Small intestine (tissue), 7 donors: Measurements from ENCODE around the gene PDZD8. TPM values are rescaled to one million over a fixed set of nuclear protein-coding genes. Genes with fewer than 3 reads are reported as not detected.

Experiments used
- DNase-seq, 2 donors: peaks; one replicate each; pipeline versions ENCODE4 v3.0.0 to v3.0.0-alpha.2; 2013
- FAIRE-seq: peaks from 2 replicates; lab custom pipeline; 2012; peaks lifted over from hg19 to GRCh38; lab: Jason Lieb, UNC
- H3K27ac ChIP-seq, 3 donors: one replicate each; pipeline ENCODE4 v1.5.1; 2013; ENCODE audit warnings: low read length in 2 of 3, mild to moderate bottlenecking in 2 of 3, control low read depth in 1 of 3, inconsistent platforms in 1 of 3, low read depth in 1 of 3, moderate library complexity in 1 of 3
- H3K27me3 ChIP-seq, 3 donors: one replicate each; pipeline ENCODE4 v1.6.1; 2013; ENCODE audit warnings: low read length in 3 of 3, inconsistent platforms in 1 of 3; ENCODE audit not compliant: control insufficient read depth in 3 of 3, insufficient read depth in 3 of 3
- H3K36me3 ChIP-seq, 3 donors: one replicate each; pipeline ENCODE4 v1.6.1; 2013; ENCODE audit warnings: low read length in 3 of 3, inconsistent platforms in 1 of 3, low read depth in 1 of 3, mild to moderate bottlenecking in 1 of 3, moderate library complexity in 1 of 3; ENCODE audit not compliant: control insufficient read depth in 3 of 3, insufficient read depth in 2 of 3
- H3K4me1 ChIP-seq, 3 donors: one replicate each; pipeline ENCODE4 v1.6.1; 2013; ENCODE audit warnings: low read length in 2 of 3, inconsistent platforms in 1 of 3, low read depth in 1 of 3, mild to moderate bottlenecking in 1 of 3, moderate library complexity in 1 of 3; ENCODE audit not compliant: control insufficient read depth in 3 of 3, insufficient read depth in 2 of 3
- H3K4me3 ChIP-seq, 3 donors: one replicate each; pipeline ENCODE4 v1.5.1; 2013; ENCODE audit warnings: low read length in 3 of 3, control low read depth in 1 of 3, inconsistent platforms in 1 of 3, low read depth in 1 of 3, mild to moderate bottlenecking in 1 of 3, moderate library complexity in 1 of 3
- H3K9me3 ChIP-seq, 2 donors: one replicate each; pipeline ENCODE4 v1.6.1; 2013; ENCODE audit warnings: low read depth in 1 of 2, low read length in 1 of 2; ENCODE audit not compliant: control insufficient read depth in 2 of 2, insufficient read depth in 1 of 2
- WGBS, 3 donors: extraction: QIAGEN DNeasy Blood & Tissue Kit; methylation state at CpG; one replicate each; pipeline ENCODE4 v1.1.7; 2013; 5-methylcytosine and 5-hydroxymethylcytosine counted together
- polyA plus RNA-seq, 4 donors: library from polyadenylated mRNA; stranded (reverse) in 3 of 4; unstranded in 1 of 4; fragments of 200-250 nt in 3 of 4; fragments of 120-200 nt in 1 of 4; gene quantifications; one replicate each; pipeline versions ENCODE4 v1.2.1 to v1.2.3, GENCODE V29; 2013
- donor health status: healthy with polysubstance abuse.
- donor health status: control.
- donor health status: control.
- donor health status: Bipolar disorder and iron deficiency.
- donor health status: healthy.

Gene PDZD8
- polyA plus RNA-seq, 4 donors = 5.8 to 37.8 (median 12.9) TPM

- Histone ChIP-seq H3K4me1 (peaks cover 0 to 8% (median 2%) of the 10 kb centered on the region in 3 donors), H3K27me3 (no peaks in the 10 kb centered on the region), H3K27ac (no peak overlapping the region), H3K4me3 (no peak overlapping the region), H3K9me3 (no peaks in the 10 kb centered on the region), H3K36me3 (no peaks in the 10 kb centered on the region)
- WGBS, 3 donors = 77 to 91% (median 81%) methylated on average over 3 of the region's 3 CpGs
- DNase-seq (no peak), FAIRE-seq (no peak)
Measured at GRCh38 chr10:117405730-117406129, 30.5 kb upstream of the PDZD8 start.

- 85 to 88% (median 85%) methylated on average over 3 of the region's 3 CpGs for WGBS, 3 donors
- Histone ChIP-seq H3K9me3 (no peaks in the 10 kb centered on the region), H3K27me3 (no peaks in the 10 kb centered on the region), H3K4me3 (no peak overlapping the region), H3K27ac (no peak overlapping the region), H3K4me1 (peaks cover 0 to 8% (median 2%) of the 10 kb centered on the region in 3 donors), H3K36me3 (no peaks in the 10 kb centered on the region)
- DNase-seq (no peak), FAIRE-seq (no peak)
Measured at GRCh38 chr10:117400329-117400728, 25.1 kb upstream of the PDZD8 start.

GRCh38 chr10:117399341-117400196 lies 24.3 kb upstream of the PDZD8 start:
- WGBS, 3 donors = 82 to 92% (median 86%) methylated on average over 5 to 6 of the region's 6 CpGs
- no peak overlapping the region for H3K4me3 ChIP-seq
- H3K4me1 ChIP-seq = peaks cover 0 to 4% (median 2%) of the 10 kb centered on the region in 3 donors
- DNase-seq (no peak), FAIRE-seq (no peak)
- H3K27me3 ChIP-seq = no peaks in the 10 kb centered on the region
- H3K27ac ChIP-seq = no peak overlapping the region
- no peaks in the 10 kb centered on the region for H3K9me3 ChIP-seq
- H3K36me3 ChIP-seq = no peaks in the 10 kb centered on the region

GRCh38 chr10:117398029-117398428 lies 22.8 kb upstream of the PDZD8 start:
- no peaks in the 10 kb centered on the region for H3K36me3 ChIP-seq
- FAIRE-seq (no peak), DNase-seq (no peak)
- 90 to 96% (median 91%) methylated on average over 3 of the region's 3 CpGs for WGBS, 3 donors
- no peaks in the 10 kb centered on the region for H3K27me3 ChIP-seq
- no peaks in the 10 kb centered on the region for H3K9me3 ChIP-seq
- H3K4me1 ChIP-seq = peaks cover 0 to 2% (median 0%) of the 10 kb centered on the region in 3 donors
- H3K4me3 ChIP-seq = no peak overlapping the region
- no peak overlapping the region for H3K27ac ChIP-seq

- H3K4me1 ChIP-seq = no peaks in the 10 kb centered on the region
- no peaks in the 10 kb centered on the region for H3K9me3 ChIP-seq
- H3K27ac ChIP-seq = no peak overlapping the region
- H3K36me3 ChIP-seq = no peaks in the 10 kb centered on the region
- DNase-seq (no peak), FAIRE-seq (no peak)
- no peak overlapping the region for H3K4me3 ChIP-seq
- WGBS, 3 donors = 67 to 71% (median 69%) methylated on average over 4 of the region's 4 CpGs
- H3K27me3 ChIP-seq = no peaks in the 10 kb centered on the region
Measured at GRCh38 chr10:117391436-117392205, 16.4 kb upstream of the PDZD8 start.

GRCh38 chr10:117390420-117390819 lies 15.2 kb upstream of the PDZD8 start:
- H3K27me3 ChIP-seq = no peaks in the 10 kb centered on the region
- H3K36me3 ChIP-seq = no peaks in the 10 kb centered on the region
- no peak overlapping the region for H3K27ac ChIP-seq
- H3K4me1 ChIP-seq = no peaks in the 10 kb centered on the region
- 79 to 89% (median 81%) methylated on average over 3 of the region's 3 CpGs for WGBS, 3 donors
- H3K9me3 ChIP-seq = no peaks in the 10 kb centered on the region
- no peak overlapping the region for H3K4me3 ChIP-seq
- DNase-seq (no peak), FAIRE-seq (no peak)

GRCh38 chr10:117386805-117387204 lies 11.6 kb upstream of the PDZD8 start:
- no peak overlapping the region for H3K27ac ChIP-seq
- H3K4me1 ChIP-seq = peaks cover 0 to 5% (median 0%) of the 10 kb centered on the region in 3 donors
- H3K27me3 ChIP-seq = no peaks in the 10 kb centered on the region
- DNase-seq = no peak
- no peak overlapping the region for H3K4me3 ChIP-seq
- no peaks in the 10 kb centered on the region for H3K36me3 ChIP-seq
- no peak for FAIRE-seq
- WGBS, 3 donors = 81 to 87% (median 86%) methylated on average over 2 of the region's 2 CpGs
- H3K9me3 ChIP-seq = no peaks in the 10 kb centered on the region

GRCh38 chr10:117382861-117383260 lies 7.6 kb upstream of the PDZD8 start:
- H3K27me3 ChIP-seq = peaks cover 0 to 6% (median 4%) of the 10 kb centered on the region in 3 donors
- H3K27ac ChIP-seq = no peak overlapping the region
- H3K36me3 ChIP-seq = no peaks in the 10 kb centered on the region
- no peaks in the 10 kb centered on the region for H3K9me3 ChIP-seq
- peak; percentile 60 to 69 for DNase-seq
- no peak overlapping the region for H3K4me3 ChIP-seq
- no peak for FAIRE-seq
- H3K4me1 ChIP-seq = peaks cover 0 to 5% (median 0%) of the 10 kb centered on the region in 3 donors
- WGBS, 3 donors = 33 to 78% (median 72%) methylated on average over 1 of the region's 1 CpG
